ENCODE data around the gene TASP1. TPM values are rescaled to one million over a fixed set of nuclear protein-coding genes. Genes with fewer than 3 reads are reported as not detected.

TASP1 gene
- total RNA-seq, 1 donor from 2014 or later = 13.5 TPM

- no peak for DNase-seq
- Mint-ChIP-seq H3K4me1 (ENCODE audit: low read depth, unreplicated experiment) (no peaks in the 10 kb centered on the region), H3K27me3 (ENCODE audit: unreplicated experiment) (peaks cover 2% of the 10 kb centered on the region), H3K4me3 (ENCODE audit: unreplicated experiment) (no peak overlapping the region), H3K36me3 (ENCODE audit: unreplicated experiment) (no peaks in the 10 kb centered on the region), H3K9me3 (ENCODE audit: unreplicated experiment) (no peaks in the 10 kb centered on the region), H3K27ac (ENCODE audit: unreplicated experiment) (no peak overlapping the region)
- no peak for TF ChIP-seq CTCF (IDR thresholded peaks at IDR 0.05; ENCODE audit: partially characterized antibody, unreplicated experiment)
These were observed 216.1 kb downstream of the TASP1 start for GRCh38 chr20:13422637-13423036.

GRCh38 chr20:13420625-13421024 lies 218.1 kb downstream of the TASP1 start:
- Mint-ChIP-seq H3K27me3 (ENCODE audit: unreplicated experiment) (peaks cover 2% of the 10 kb centered on the region), H3K9me3 (ENCODE audit: unreplicated experiment) (no peaks in the 10 kb centered on the region)

DNA sequence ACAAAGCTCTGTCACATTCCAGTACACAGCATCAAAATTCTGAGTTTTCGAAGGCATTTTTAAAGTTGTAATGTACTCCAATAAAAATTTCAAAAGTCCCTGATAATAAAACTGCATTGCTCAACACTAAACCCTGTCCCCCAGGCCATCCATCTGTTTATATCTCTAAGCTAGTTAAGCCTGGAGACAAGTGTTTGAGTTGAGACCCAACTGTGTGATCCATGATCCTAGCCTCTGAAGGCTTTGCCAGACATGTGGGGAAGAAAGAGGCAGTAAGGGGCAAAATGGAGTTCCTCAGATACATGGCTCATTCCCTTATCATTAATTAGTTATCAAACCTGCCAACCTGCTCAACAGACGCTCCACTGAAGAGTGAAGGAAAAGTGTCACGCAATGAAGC lies 219.3 kb downstream of the TASP1 start:
- TF ChIP-seq CTCF (IDR thresholded peaks at IDR 0.05; ENCODE audit: partially characterized antibody, unreplicated experiment) = no peak
- Mint-ChIP-seq H3K36me3 (ENCODE audit: unreplicated experiment) (no peaks in the 10 kb centered on the region), H3K27ac (ENCODE audit: unreplicated experiment) (no peak overlapping the region), H3K27me3 (ENCODE audit: unreplicated experiment) (peaks cover 2% of the 10 kb centered on the region), H3K9me3 (ENCODE audit: unreplicated experiment) (no peaks in the 10 kb centered on the region), H3K4me1 (ENCODE audit: low read depth, unreplicated experiment) (peaks cover 2% of the 10 kb centered on the region), H3K4me3 (ENCODE audit: unreplicated experiment) (no peak overlapping the region)
- no peak for DNase-seq

More at GRCh38 chr20:13420625-13421024, 218.1 kb downstream of the TASP1 start:
- Mint-ChIP-seq H3K4me1 (ENCODE audit: low read depth, unreplicated experiment) (peaks cover under 1% of the 10 kb centered on the region), H3K4me3 (ENCODE audit: unreplicated experiment) (no peak overlapping the region), H3K36me3 (ENCODE audit: unreplicated experiment) (no peaks in the 10 kb centered on the region), H3K27ac (ENCODE audit: unreplicated experiment) (no peak overlapping the region)
- no peak for DNase-seq
- TF ChIP-seq CTCF (IDR thresholded peaks at IDR 0.05; ENCODE audit: partially characterized antibody, unreplicated experiment) = no peak

DNA sequence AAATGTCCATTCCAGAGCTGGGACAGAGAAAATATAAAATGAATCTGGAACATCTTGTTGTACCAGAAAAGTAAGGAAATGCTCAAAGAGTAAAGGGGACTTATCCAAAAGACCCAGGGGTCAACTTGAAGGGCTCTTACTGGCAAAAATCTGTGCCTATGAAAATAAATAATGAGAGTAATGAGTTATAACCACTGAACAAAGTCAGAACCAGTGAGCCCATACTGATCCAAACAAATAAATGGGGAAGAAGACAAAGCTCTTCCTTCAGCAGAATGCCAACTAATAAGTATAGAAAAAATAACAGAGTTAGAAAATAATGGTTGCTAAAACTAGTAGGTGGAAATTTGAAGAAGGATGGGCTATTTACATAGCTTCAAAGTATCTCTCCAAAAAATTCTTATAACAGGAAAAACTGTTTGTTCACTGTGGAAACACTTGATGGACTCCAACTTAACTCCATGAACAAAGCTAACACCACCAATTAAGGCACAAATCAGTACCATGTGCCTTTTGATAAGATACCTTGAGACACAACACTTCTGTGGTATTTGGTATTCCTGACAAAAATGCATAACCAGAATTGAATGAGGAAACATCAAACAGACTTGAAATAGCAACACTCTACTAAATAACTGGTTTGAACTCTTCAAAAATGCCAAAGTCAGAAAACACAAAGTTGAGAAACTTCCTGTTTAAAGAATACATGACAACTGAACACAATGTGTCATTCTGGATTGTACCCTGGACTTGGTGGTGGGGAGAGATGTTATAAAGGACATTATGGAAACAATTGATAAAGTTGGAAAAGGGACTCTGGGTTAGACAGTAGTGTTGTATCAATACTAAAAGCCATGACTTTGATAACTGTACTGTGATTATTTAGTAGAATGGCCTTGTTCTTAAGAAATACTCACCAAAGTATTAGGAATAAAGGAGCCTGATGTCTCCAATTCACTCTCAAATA lies 220.2 kb downstream of the TASP1 start:
- Mint-ChIP-seq H3K4me1 (ENCODE audit: low read depth, unreplicated experiment) (peaks cover 2% of the 10 kb centered on the region), H3K27ac (ENCODE audit: unreplicated experiment) (no peak overlapping the region), H3K9me3 (ENCODE audit: unreplicated experiment) (no peaks in the 10 kb centered on the region), H3K36me3 (ENCODE audit: unreplicated experiment) (no peaks in the 10 kb centered on the region), H3K4me3 (ENCODE audit: unreplicated experiment) (no peak overlapping the region), H3K27me3 (ENCODE audit: unreplicated experiment) (peaks cover 2% of the 10 kb centered on the region)
- no peak for DNase-seq
- no peak for TF ChIP-seq CTCF (IDR thresholded peaks at IDR 0.05; ENCODE audit: partially characterized antibody, unreplicated experiment)

DNA sequence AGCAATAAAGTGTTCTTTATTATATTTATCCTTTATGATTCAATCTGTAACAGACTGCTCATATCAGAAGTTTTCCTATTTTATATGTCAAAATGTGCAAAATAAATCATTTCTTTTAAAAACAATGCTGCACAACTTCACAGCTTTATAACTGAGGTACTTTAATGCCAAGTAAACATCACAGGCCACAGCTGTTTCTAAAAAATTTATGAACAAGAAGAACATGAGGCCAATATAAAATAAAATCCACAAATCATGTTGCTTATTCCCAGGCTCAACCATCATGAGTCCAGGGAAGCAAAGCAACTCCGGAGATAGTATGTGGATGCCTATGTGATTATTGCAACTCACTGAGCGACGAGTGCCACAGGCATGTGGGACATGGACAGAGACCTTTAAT lies 222.2 kb downstream of the TASP1 start:
- Mint-ChIP-seq H3K9me3 (ENCODE audit: unreplicated experiment) (no peaks in the 10 kb centered on the region), H3K36me3 (ENCODE audit: unreplicated experiment) (no peaks in the 10 kb centered on the region), H3K4me1 (ENCODE audit: low read depth, unreplicated experiment) (peaks cover 2% of the 10 kb centered on the region), H3K27me3 (ENCODE audit: unreplicated experiment) (peaks cover 2% of the 10 kb centered on the region), H3K4me3 (ENCODE audit: unreplicated experiment) (no peak overlapping the region), H3K27ac (ENCODE audit: unreplicated experiment) (no peak overlapping the region)
- DNase-seq = no peak
- no peak for TF ChIP-seq CTCF (IDR thresholded peaks at IDR 0.05; ENCODE audit: partially characterized antibody, unreplicated experiment)
